ENCODE results near the gene CACNA1I.

CACNA1I gene

GRCh38 chr22:39653787-39654077 is 83.2 kb downstream of the CACNA1I start:
- no peak for DNase-seq

DNA sequence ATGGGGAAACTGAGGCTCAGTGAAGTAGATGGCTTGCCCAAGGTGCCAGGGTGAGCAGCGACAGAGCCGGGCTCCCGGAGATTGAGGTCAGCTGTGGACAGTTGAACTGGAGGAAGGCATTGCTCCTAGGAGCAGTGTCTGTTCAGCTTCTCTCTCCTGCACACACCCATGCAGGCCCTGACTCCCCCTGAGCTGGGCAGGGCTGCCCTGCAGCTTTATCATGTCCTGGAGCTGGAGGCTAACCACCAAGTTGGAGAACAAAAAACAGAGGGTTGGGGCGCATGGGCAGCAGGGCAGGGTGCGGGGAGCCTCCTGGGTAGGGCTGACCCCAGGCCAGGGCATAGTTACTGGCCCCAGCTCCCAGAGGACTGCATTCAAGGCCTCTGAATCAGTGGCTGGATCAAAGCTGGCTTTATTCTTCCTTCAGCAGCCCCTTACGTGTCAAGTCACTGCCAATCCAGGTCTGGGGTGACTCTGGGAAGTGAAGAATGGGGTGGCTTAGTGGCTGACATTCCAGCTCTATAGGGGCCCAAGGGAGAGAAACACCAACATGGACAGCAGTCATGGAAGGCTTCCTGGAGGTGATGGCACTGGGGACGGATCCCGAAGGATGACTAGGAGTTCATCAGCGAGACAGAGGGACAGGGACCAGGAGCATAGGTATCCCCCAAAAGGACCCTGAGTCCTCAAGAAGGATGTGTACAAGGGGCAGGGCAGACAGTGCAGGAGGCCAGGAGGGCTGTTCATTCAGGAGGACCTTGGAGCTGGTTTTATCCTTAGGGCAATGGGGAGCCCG is 83.8 kb downstream of the CACNA1I start:
- DNase-seq: no peak

GRCh38 chr22:39655004-39655579 is 84.5 kb downstream of the CACNA1I start:
- DNase-seq: no peak

- no peak for DNase-seq
Measured at GRCh38 chr22:39655831-39656230, 85.3 kb downstream of the CACNA1I start.

- no peak for DNase-seq
Measured at GRCh38 chr22:39656495-39657490, 86.2 kb downstream of the CACNA1I start.

- no peak for DNase-seq
Measured at GRCh38 chr22:39658367-39658766, 87.8 kb downstream of the CACNA1I start.

DNA sequence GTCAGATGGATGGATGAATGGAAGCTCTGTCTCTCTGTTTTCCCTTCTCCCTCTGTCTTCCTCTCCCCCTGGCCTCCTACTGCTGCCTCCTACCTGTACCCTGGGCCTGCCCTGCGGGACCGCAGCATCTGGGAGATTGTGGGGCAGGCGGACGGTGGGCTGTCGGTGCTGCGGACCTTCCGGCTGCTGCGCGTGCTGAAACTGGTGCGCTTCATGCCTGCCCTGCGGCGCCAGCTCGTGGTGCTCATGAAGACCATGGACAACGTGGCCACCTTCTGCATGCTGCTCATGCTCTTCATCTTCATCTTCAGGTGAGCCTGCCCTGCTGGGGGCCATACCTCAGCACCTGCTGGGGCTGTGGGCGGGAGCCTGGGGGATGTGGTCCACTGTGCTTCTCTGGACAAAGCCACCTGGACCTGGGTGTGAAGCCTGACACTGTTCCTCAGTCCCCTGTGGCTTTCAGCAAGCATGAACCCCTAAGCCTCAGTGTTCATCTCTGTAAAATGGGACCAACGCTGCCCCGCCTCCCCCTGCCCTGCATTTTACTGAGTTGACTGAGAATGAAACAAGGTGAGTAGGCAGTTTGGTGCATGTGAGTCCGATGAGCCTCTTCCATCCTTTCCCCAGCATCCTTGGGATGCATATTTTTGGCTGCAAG is 88.4 kb downstream of the CACNA1I start:
- no peak for DNase-seq

GRCh38 chr22:39661501-39661841 is 90.9 kb downstream of the CACNA1I start:
- no peak for DNase-seq

DNA sequence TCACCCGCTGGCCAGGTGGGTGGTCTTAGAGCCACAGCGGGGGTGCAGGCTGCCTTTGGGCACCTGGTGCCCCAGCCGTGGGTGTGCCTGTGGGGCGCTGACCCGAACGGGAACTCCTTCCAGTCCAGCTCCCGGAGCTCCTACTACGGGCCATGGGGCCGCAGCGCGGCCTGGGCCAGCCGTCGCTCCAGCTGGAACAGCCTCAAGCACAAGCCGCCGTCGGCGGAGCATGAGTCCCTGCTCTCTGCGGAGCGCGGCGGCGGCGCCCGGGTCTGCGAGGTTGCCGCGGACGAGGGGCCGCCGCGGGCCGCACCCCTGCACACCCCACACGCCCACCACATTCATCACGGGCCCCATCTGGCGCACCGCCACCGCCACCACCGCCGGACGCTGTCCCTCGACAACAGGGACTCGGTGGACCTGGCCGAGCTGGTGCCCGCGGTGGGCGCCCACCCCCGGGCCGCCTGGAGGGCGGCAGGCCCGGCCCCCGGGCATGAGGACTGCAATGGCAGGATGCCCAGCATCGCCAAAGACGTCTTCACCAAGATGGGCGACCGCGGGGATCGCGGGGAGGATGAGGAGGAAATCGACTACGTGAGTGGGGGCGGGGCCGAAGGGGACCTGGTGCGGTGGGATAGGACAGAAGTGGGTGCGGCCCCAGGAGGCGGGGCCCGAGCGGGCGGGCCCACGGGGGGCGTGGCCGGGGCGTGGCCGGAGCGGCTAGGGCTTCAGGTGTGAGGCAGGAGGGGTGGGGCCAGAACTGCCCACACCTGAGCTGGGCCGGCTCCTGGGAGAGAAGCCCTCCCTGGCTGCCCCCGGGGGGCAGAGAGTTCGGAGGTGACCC is 91.5 kb downstream of the CACNA1I start:
- peak; percentile 30 for DNase-seq

GRCh38 chr22:39662686-39663052 is 92.1 kb downstream of the CACNA1I start:
- DNase-seq: no peak

GRCh38 chr22:39663751-39664150 is 93.2 kb downstream of the CACNA1I start:
- DNase-seq: no peak

GRCh38 chr22:39664485-39665200 is 94.1 kb downstream of the CACNA1I start:
- no peak for DNase-seq

DNA sequence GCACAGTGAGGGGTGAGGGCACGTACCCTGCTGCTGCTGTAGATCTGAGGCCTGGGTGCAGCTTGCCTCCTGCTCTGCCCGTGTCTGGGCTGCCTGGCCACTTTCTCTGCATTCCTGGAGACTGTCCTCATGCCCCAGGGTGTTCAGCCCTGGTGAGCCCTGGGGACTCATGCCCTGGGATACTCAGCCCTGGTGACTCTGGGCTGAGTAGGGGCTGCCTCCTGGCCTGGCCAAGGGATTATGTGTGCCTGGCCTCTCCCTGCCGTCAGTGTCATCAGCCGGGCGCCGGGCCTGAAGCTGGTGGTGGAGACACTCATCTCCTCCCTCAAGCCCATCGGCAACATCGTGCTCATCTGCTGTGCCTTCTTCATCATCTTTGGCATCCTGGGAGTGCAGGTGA is 94.7 kb downstream of the CACNA1I start:
- DNase-seq: no peak

- no peak for DNase-seq
Measured at GRCh38 chr22:39665661-39666431, 95.3 kb downstream of the CACNA1I start.

DNA sequence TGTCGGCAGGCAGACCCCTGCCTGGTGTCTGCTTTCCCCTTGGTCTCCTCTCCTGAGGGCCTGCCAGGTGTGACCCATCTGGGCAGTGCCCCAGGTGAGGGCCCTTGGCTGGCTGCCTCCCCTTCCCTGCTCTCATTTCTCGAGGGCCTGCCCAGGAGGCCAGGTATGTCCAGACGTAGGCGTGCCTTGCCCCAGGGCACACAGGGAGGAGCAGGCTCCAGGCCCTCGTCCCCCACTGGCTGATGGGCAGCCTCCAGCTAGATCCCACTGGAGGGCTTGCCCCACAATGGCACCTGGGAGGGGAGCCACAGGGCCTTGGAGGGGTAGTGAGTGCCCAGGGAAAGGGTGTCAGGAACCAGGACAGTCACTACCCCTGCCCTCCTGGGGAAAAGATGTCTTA is 95.9 kb downstream of the CACNA1I start:
- no peak for DNase-seq

DNA sequence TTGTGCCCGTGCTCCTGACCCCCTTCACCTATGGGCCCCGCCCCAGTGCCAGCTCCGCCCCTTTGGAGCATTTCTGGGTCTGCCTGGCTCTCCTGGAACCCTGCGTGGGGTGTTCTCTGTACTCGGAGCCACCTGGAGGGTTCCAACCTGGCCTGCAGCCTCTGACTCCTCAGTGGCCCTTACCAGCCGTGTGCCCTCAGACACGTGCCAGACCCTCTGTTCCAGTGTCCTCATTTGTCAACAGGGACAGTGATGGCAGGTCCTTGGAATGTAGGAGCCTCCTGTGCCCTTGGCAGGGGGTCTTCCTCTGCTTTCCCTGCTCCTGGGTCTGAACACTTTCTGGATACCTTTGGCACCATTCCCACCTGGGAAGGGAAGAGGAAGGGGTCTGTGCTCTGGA is 96.4 kb downstream of the CACNA1I start:
- no peak for DNase-seq

DNA sequence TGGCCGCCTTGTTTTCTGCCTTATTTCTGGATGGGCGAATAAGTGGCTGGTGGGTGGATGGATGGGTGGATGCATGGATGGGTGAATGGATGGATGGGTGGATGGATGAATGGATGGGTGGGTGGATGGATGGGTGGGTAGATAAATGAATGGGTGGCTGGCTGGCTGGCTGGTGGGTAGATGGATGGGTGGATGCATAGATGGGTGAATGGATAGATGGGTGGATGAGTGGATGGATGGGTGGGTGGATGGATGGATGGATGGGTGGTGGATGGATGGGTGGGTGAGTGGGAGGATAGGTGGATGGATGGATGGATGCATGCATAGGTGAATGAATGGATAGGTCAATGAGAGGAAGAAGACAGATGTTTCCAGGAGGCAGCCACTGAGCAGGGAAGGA is 98.9 kb downstream of the CACNA1I start:
- DNase-seq: no peak

GRCh38 chr22:39671936-39672335 is 101.4 kb downstream of the CACNA1I start:
- DNase-seq: no peak

GRCh38 chr22:39674536-39674935 is 104.0 kb downstream of the CACNA1I start:
- no peak for DNase-seq

DNA sequence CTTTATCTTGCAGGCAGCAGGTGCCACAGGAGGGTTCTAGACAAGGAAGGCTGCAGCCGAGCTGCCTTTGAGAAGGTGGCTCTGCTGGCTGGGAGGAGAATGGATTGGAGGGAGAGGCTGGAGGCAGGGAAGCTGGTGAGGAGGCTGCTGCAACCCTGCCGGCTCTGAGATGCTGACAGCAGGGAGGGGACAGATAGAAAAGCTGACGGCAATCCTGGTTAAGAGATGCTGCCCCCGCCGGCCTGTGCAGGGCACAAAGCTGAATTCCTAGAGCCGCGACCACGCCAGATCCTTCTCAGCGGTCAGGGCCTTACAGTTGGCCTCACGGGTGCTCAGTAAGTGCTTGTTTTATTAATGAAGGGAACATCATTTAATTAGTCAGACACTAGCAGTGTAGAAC is 105.4 kb downstream of the CACNA1I start:
- DNase-seq: no peak

GRCh38 chr22:39677967-39678366 is 107.4 kb downstream of the CACNA1I start:
- DNase-seq: no peak
